Epithelial cell of proximal tubule (primary cell): ENCODE measurements around the gene GSC2. TPM values are rescaled to one million over a fixed set of nuclear protein-coding genes. Genes with fewer than 3 reads are reported as not detected.

ENCODE experiments used
- DNase-seq: peaks from one replicate; pipeline ENCODE4 v3.0.0-alpha.2; 2011; ENCODE audit warnings: low read depth
- H3K4me3 ChIP-seq: 2 replicates; pipeline ENCODE4 v1.5.1; 2011; ENCODE audit warnings: low read depth, mild to moderate bottlenecking, low read length
- total RNA-seq: library from RNA; depleted of rRNA; stranded (reverse); fragments of >200 nt; gene quantifications from 2 replicates; pipeline ENCODE4 v1.2.3, GENCODE V29; 2015
- TF ChIP-seq, protein P1 (sequence below): conservative IDR thresholded peaks from 2 replicates; pipeline ENCODE4 v1.5.1; 2012; ENCODE audit warnings: low read depth, mild to moderate bottlenecking, low read length

Gene GSC2
- total RNA-seq, 1 donor from 2014 or later = not detected

- no peak for DNase-seq
- TF ChIP-seq, protein P1, sequence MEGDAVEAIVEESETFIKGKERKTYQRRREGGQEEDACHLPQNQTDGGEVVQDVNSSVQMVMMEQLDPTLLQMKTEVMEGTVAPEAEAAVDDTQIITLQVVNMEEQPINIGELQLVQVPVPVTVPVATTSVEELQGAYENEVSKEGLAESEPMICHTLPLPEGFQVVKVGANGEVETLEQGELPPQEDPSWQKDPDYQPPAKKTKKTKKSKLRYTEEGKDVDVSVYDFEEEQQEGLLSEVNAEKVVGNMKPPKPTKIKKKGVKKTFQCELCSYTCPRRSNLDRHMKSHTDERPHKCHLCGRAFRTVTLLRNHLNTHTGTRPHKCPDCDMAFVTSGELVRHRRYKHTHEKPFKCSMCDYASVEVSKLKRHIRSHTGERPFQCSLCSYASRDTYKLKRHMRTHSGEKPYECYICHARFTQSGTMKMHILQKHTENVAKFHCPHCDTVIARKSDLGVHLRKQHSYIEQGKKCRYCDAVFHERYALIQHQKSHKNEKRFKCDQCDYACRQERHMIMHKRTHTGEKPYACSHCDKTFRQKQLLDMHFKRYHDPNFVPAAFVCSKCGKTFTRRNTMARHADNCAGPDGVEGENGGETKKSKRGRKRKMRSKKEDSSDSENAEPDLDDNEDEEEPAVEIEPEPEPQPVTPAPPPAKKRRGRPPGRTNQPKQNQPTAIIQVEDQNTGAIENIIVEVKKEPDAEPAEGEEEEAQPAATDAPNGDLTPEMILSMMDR = no peak
- no peak overlapping the region for H3K4me3 ChIP-seq
Measured at GRCh38 chr22:19109198-19110063, 40.7 kb downstream of the GSC2 start.

- TF ChIP-seq, protein P1 = no peak
- no peak for DNase-seq
- no peak overlapping the region for H3K4me3 ChIP-seq
Measured at GRCh38 chr22:19108807-19109197, 41.3 kb downstream of the GSC2 start.

DNA sequence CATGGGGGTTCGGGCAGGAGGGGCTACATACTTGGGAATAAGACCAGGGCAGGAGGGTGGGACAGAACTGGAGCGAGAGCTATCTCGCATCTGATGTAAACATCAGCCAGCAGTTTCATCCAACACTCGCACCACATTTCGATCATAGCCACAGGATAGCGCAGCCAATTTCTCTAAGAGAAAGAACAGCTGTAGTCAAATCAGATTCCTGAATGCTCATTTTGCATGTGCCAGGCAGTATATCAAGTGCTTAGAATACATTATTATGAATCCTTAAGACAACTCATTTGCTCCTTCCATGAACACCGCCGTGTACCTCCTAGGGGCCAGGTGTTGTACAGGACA lies 42.4 kb downstream of the GSC2 start:
- TF ChIP-seq, protein P1 = no peak
- DNase-seq = no peak
- H3K4me3 ChIP-seq = no peak overlapping the region

DNA sequence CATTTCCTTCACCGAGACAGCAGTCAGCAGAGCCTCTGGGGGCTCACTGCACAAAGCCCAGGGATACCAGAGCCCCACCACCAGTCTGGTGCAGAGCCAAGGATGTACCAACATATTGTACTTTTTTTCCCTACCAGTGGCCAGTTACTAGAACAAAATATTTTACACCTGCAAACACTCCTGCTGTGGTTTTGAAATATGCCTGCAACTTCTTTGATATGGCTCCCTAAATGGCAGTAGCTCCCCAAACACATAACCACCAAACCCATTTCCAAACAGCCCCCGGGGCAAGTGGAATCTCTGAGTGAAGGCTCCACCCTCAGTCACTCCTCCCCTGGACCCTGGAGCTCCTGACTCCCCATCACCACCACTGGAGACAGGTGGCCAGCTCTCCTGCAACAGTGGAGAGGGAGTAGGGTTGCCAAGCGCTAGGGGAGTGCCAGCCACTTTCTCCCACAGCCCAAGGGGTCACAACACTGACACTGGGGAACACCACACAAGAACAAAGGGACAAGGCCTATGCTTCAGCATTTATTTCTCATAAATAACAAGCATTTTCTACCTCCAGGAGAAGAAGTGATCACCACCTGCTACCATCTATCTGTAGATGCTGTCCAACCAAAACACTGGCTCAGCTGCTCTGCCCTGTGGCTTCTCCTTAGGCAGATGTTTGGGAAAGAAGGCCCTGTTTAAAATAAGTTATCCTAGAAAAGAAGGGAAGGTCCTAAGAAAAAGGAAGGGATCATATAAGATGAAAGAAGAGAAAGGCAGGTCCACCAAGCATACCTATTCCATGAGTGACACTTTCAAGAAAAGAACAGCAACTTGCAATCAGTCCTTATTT lies 43.0 kb downstream of the GSC2 start:
- no peak for DNase-seq
- H3K4me3 ChIP-seq = no peak overlapping the region
- TF ChIP-seq, protein P1 = no peak

- DNase-seq = no peak
- TF ChIP-seq, protein P1 = peak; percentile 51
- H3K4me3 ChIP-seq = no peak overlapping the region
Measured at GRCh38 chr22:19105867-19106802, 44.0 kb downstream of the GSC2 start.

GRCh38 chr22:19105456-19105855 lies 44.6 kb downstream of the GSC2 start:
- TF ChIP-seq, protein P1 = no peak
- H3K4me3 ChIP-seq = no peak overlapping the region
- DNase-seq = no peak
